GM12878 (cell line): ENCODE data around the gene ABCB9. TPM values are rescaled to one million over a fixed set of nuclear protein-coding genes. Genes with fewer than 3 reads are reported as not detected.

Experiments used
- ATAC-seq: fragments of 200-7000 bp; cut with Tn5 transposase; 3 replicates; pipeline ENCODE4 v1.9.1; 2020; ENCODE audit warnings: mild to moderate bottlenecking, moderate library complexity
- BruUV-seq: library from RNA; stranded (reverse); fragments of 400-500 nt; replicated peaks from 2 replicates; lab custom pipeline; 2021; lab: Mats Ljungman, UMichigan
- CTCF ChIA-PET: fragments of 300-600 bp; sonication (Branson Sonifier 250); formaldehyde crosslinking; extraction: SDS; loops from one replicate; lab custom pipeline; 2021; ENCODE audit warnings: inconsistent platforms; lab: Yijun Ruan, JAX
- POLR2A ChIA-PET: fragments of 350-600 bp; formaldehyde crosslinking; extraction: SDS; loops from one replicate; lab custom pipeline; 2021; ENCODE audit warnings: inconsistent platforms; lab: Charles Lee
- RAD21 ChIA-PET: fragments of 300-600 bp; sonication (Branson Sonifier 250); formaldehyde crosslinking; loops from one replicate; lab custom pipeline; 2023; ENCODE audit warnings: antibody characterized with exemption; ENCODE audit not compliant: unreplicated experiment; lab: Charles Lee
- SMC1A ChIA-PET: fragments of 300-600 bp; sonication (Branson Sonifier 250); formaldehyde crosslinking; loops from one replicate; lab custom pipeline; 2023; ENCODE audit not compliant: unreplicated experiment, uncharacterized antibody; lab: Charles Lee
- DNase-seq: peaks from one replicate; pipeline ENCODE4 v3.0.0-alpha.2; 2011; ENCODE audit warnings: low read depth, low spot score
- FAIRE-seq: peaks from 3 replicates; lab custom pipeline; 2011; peaks lifted over from hg19 to GRCh38; lab: Jason Lieb, UNC
- H2AFZ ChIP-seq: 2 replicates; pipeline ENCODE4 v1.6.0; 2011; ENCODE audit warnings: low read depth, low read length, control low read depth; ENCODE audit not compliant: control insufficient read depth
- H3K27ac ChIP-seq: 2 replicates; pipeline ENCODE4 v1.5.1; 2011; ENCODE audit warnings: control low read depth; ENCODE audit not compliant: control insufficient read depth, insufficient read depth
- H3K27me3 ChIP-seq, 2 experiments: replicated peaks in 1 of 2; 2 replicates each; pipeline versions ENCODE4 v1.6.0 to v1.6.1; 2011; ENCODE audit warnings: low read length in 1 of 2; ENCODE audit not compliant: control insufficient read depth in 2 of 2, insufficient read depth in 2 of 2
- H3K36me3 ChIP-seq, 2 experiments: 2 replicates each; pipeline ENCODE4 v1.5.1; 2011; ENCODE audit warnings: low read length in 1 of 2; ENCODE audit not compliant: control insufficient read depth in 2 of 2, insufficient read depth in 2 of 2
- H3K4me1 ChIP-seq: 2 replicates; pipeline ENCODE4 v1.6.1; 2011; ENCODE audit warnings: mild to moderate bottlenecking, low read length, moderate library complexity, mixed read lengths; ENCODE audit not compliant: control insufficient read depth, insufficient read depth
- H3K4me2 ChIP-seq: 2 replicates; pipeline ENCODE4 v1.6.0; 2011; ENCODE audit warnings: control low read depth; ENCODE audit not compliant: control insufficient read depth, insufficient read depth
- H3K4me3 ChIP-seq: fragments of 200-600 bp; sonication (generic); 2 replicates; pipeline ENCODE4 v1.5.1; 2016
- H3K79me2 ChIP-seq: 2 replicates; pipeline ENCODE4 v1.6.0; 2011; ENCODE audit warnings: low read length; ENCODE audit not compliant: control insufficient read depth, insufficient read depth
- H3K9ac ChIP-seq: 2 replicates; pipeline ENCODE4 v1.8.0; 2011; ENCODE audit warnings: low read length, control low read depth, mixed read lengths; ENCODE audit not compliant: control insufficient read depth, insufficient read depth
- H3K9me3 ChIP-seq: replicated peaks from 3 replicates; pipeline ENCODE4 v1.5.1; 2011; ENCODE audit warnings: mild to moderate bottlenecking, low read length; ENCODE audit not compliant: control insufficient read depth, insufficient read depth
- H4K20me1 ChIP-seq: 2 replicates; pipeline ENCODE4 v1.6.0; 2011; ENCODE audit not compliant: control insufficient read depth, insufficient read depth
- CHD2 ChIP-seq: IDR thresholded peaks from 2 replicates; pipeline ENCODE4 v1.6.1; 2011; ENCODE audit warnings: low read depth, low read length, improper control_type of control experiment, borderline replicate concordance
- EED ChIP-seq: sonication (generic); IDR thresholded peaks from 2 replicates; pipeline ENCODE4 v1.6.1; 2016; ENCODE audit warnings: antibody characterized with exemption, low read depth
- EP300 ChIP-seq, 2 experiments: fragments of 150-350 bp in 1 of 2; IDR thresholded peaks; 2 replicates each; pipeline ENCODE4 v1.6.1; 2011 to 2012; ENCODE audit warnings: low read depth in 2 of 2, low read length in 2 of 2, borderline replicate concordance in 1 of 2, improper control_type of control experiment in 1 of 2, inconsistent platforms in 1 of 2; ENCODE audit not compliant: control insufficient read depth in 1 of 2
- EZH2 ChIP-seq: IDR thresholded peaks from 2 replicates; pipeline ENCODE4 v1.6.1; 2012; ENCODE audit warnings: low read depth, mild to moderate bottlenecking, control low read depth, inconsistent platforms, low read length, borderline replicate concordance; ENCODE audit not compliant: control insufficient read depth
- HDGF ChIP-seq: fragments of 450-650 bp; IDR thresholded peaks from 2 replicates; pipeline ENCODE4 v1.6.1; 2016; ENCODE audit warnings: antibody characterized with exemption
- KAT2A ChIP-seq: conservative IDR thresholded peaks from 2 replicates; pipeline ENCODE4 v1.6.1; 2011; ENCODE audit warnings: low read depth, low read length; ENCODE audit not compliant: control insufficient read depth
- NFXL1 ChIP-seq: fragments of 450-650 bp; IDR thresholded peaks from 2 replicates; pipeline ENCODE4 v1.6.1; 2017; ENCODE audit warnings: antibody characterized with exemption, mild to moderate bottlenecking, borderline replicate concordance
- NR2F1 ChIP-seq: fragments of 450-650 bp; conservative IDR thresholded peaks from 2 replicates; pipeline ENCODE4 v1.6.1; 2017; ENCODE audit warnings: mild to moderate bottlenecking
- STAT1 ChIP-seq: fragments of 450-650 bp; conservative IDR thresholded peaks from 2 replicates; pipeline ENCODE4 v1.6.1; 2014; ENCODE audit warnings: antibody characterized with exemption, mild to moderate bottlenecking
- ZSCAN29 ChIP-seq: fragments of 450-650 bp; IDR thresholded peaks from 2 replicates; pipeline ENCODE4 v1.6.1; 2017; ENCODE audit warnings: mild to moderate bottlenecking, moderate library complexity
- ZZZ3 ChIP-seq: IDR thresholded peaks from 2 replicates; pipeline ENCODE4 v1.6.1; 2011; ENCODE audit warnings: low read depth; ENCODE audit not compliant: control insufficient read depth, insufficient read length
- WGBS: methylation state at CpG from one replicate; pipeline ENCODE4 v1.1.6; 2016; ENCODE audit warnings: low lambda C conversion rate; ENCODE audit not compliant: insufficient replicate concordance, insufficient coverage; ENCODE audit errors: missing lambda C conversion rate; 5-methylcytosine and 5-hydroxymethylcytosine counted together
- in situ Hi-C: fragments of 300-500 bp; cut with MboI; formaldehyde crosslinking; loops from 9 replicates; pipeline ENCODE4 v1.14.3; 2018; ENCODE audit warnings: mixed read lengths
- intact Hi-C: fragments of 100-400 bp; cut with micrococcal nuclease; formaldehyde crosslinking; loops from one replicate; pipeline ENCODE4 v1.14.2; 2022; ENCODE audit not compliant: unreplicated experiment
- polyA plus RNA-seq, 11 experiments: library from polyadenylated mRNA; depleted of rRNA in 4 of 11; unstranded in 6 of 11; stranded (reverse) in 5 of 11; fragments of >200 nt; fragmentation: Nextera tagmentation in 4 of 11; fragmentation: Illumina TruSeq in 1 of 11; extraction: Ambion mirVana in 4 of 11; extraction: Trizol in 1 of 11; gene quantifications; 1 replicate in 1 of 11; 2 replicates in 10 of 11; pipeline versions ENCODE4 v1.2.1 to v1.2.3, GENCODE V29; 2011 to 2016; ENCODE audit warnings: inconsistent platforms in 2 of 11, missing spikeins in 2 of 11, low read depth in 1 of 11
- total RNA-seq, 4 experiments: library from RNA; depleted of rRNA in 3 of 4; stranded (reverse); fragments of >200 nt in 3 of 4; fragmentation: Illumina TruSeq in 1 of 4; extraction: Trizol in 1 of 4; gene quantifications; 2 replicates each; pipeline versions ENCODE4 v1.2.1 to v1.2.3, GENCODE V29; 2013 to 2021
- TF ChIP-seq, protein P1 (sequence below): IDR thresholded peaks from 2 replicates; pipeline ENCODE4 v1.6.1; 2011; ENCODE audit warnings: borderline replicate concordance, low read depth, mild to moderate bottlenecking, moderate library complexity, mixed read lengths, low read length; ENCODE audit not compliant: insufficient read depth; ENCODE audit errors: extremely low read length
- TF ChIP-seq, protein P2 (sequence below): fragments of 450-650 bp; conservative IDR thresholded peaks from 2 replicates; pipeline ENCODE4 v1.6.1; 2017; ENCODE audit warnings: mild to moderate bottlenecking, moderate library complexity

The ABCB9 gene
- total and polyA plus RNA-seq, 10 of the 15 experiments (the other 5 are each of a cell fraction or from before 2014, with no cell fraction given), result 0.37 to 4.9 (median 3.1) TPM

DNA sequence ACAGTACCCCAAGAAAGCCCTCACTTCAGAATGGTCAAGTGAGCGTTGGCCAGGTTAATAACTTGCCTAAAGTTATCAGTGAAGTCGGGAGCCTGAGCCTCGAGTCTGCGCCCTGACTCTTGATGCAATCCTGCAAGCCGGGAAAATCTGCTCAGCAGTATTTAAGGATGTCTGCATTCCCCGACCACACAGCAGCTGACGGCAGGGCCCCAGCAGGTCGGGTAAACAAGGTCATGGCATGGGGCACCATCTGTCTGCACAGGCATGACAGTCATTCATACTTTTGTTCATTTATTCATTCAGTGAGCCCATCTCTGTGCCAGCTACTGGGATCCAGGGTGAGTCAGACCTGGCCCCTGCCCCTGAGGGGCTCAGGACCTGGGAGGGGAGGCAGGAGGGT, 11.1 kb downstream of the ABCB9 start:
- ChIA-PET CTCF (interaction anchor here (0.6 to 9.1 kb wide), 7 partner anchors 20 to 251 kb away, joined by 3 to 127 read pairs (median 4); no protein-coding TSS in a partner anchor), POLR2A (no interaction called here), SMC1A (interaction anchor here (0.8 to 8.9 kb wide), 6 partner anchors 11 to 169 kb away, joined by 3 to 100 read pairs (median 10); partner anchors contain the start of gene ABCB9), RAD21 (interaction anchor here (1.0 to 7.3 kb wide), 2 partner anchors 96 to 283 kb away, joined by 3 to 72 read pairs; no protein-coding TSS in a partner anchor)
- Histone ChIP-seq H3K9me3 (no peaks in the 10 kb centered on the region; the same call in 2 of the 3 replicates), H3K27me3 (no peaks in the 10 kb centered on the region), H2AFZ (no peak overlapping the region), H3K4me3 (no peak overlapping the region), H3K9ac (no peak overlapping the region), H4K20me1 (no peaks in the 10 kb centered on the region), H3K27ac (no peak overlapping the region), H3K79me2 (no peaks in the 10 kb centered on the region), H3K36me3 (no peaks in the 10 kb centered on the region), H3K4me1 (peaks cover 14% of the 10 kb centered on the region), H3K4me2 (no peak overlapping the region)
- DNase-seq (no peak), ATAC-seq (no peak), FAIRE-seq (no peak)
- in situ Hi-C loops, result no loop called here
- BruUV-seq, result no TSS peak
- WGBS, result 57% methylated on average over 8 of the region's 8 CpGs
- intact Hi-C loops, result no loop called here
- TF ChIP-seq EP300 (IDR thresholded peaks at IDR 0.05; ENCODE audit: borderline replicate concordance in 1 of 2, control insufficient read depth in 1 of 2, low read depth in 2 of 2, low read length in 2 of 2) (no peak), ZSCAN29 (no peak), HDGF (no peak), EZH2 (no peak), NR2F1 (no peak), STAT1 (no peak), CHD2 (no peak), ZZZ3 (no peak), EED (no peak), NFXL1 (no peak), KAT2A (no peak)
- TF ChIP-seq, protein P1, sequence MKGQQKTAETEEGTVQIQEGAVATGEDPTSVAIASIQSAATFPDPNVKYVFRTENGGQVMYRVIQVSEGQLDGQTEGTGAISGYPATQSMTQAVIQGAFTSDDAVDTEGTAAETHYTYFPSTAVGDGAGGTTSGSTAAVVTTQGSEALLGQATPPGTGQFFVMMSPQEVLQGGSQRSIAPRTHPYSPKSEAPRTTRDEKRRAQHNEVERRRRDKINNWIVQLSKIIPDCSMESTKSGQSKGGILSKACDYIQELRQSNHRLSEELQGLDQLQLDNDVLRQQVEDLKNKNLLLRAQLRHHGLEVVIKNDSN, result no peak
- TF ChIP-seq, protein P2, sequence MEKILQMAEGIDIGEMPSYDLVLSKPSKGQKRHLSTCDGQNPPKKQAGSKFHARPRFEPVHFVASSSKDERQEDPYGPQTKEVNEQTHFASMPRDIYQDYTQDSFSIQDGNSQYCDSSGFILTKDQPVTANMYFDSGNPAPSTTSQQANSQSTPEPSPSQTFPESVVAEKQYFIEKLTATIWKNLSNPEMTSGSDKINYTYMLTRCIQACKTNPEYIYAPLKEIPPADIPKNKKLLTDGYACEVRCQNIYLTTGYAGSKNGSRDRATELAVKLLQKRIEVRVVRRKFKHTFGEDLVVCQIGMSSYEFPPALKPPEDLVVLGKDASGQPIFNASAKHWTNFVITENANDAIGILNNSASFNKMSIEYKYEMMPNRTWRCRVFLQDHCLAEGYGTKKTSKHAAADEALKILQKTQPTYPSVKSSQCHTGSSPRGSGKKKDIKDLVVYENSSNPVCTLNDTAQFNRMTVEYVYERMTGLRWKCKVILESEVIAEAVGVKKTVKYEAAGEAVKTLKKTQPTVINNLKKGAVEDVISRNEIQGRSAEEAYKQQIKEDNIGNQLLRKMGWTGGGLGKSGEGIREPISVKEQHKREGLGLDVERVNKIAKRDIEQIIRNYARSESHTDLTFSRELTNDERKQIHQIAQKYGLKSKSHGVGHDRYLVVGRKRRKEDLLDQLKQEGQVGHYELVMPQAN, result no peak
